GM12801 (cell line): ENCODE results near the gene TMEM138.

Experiments
- TF ChIP-seq, protein P1 (sequence below): IDR thresholded peaks from one replicate; pipeline ENCODE4 v1.5.1; 2011; ENCODE audit warnings: control low read depth; ENCODE audit not compliant: insufficient read length; ENCODE audit errors: extremely low read depth

TMEM138 gene

DNA sequence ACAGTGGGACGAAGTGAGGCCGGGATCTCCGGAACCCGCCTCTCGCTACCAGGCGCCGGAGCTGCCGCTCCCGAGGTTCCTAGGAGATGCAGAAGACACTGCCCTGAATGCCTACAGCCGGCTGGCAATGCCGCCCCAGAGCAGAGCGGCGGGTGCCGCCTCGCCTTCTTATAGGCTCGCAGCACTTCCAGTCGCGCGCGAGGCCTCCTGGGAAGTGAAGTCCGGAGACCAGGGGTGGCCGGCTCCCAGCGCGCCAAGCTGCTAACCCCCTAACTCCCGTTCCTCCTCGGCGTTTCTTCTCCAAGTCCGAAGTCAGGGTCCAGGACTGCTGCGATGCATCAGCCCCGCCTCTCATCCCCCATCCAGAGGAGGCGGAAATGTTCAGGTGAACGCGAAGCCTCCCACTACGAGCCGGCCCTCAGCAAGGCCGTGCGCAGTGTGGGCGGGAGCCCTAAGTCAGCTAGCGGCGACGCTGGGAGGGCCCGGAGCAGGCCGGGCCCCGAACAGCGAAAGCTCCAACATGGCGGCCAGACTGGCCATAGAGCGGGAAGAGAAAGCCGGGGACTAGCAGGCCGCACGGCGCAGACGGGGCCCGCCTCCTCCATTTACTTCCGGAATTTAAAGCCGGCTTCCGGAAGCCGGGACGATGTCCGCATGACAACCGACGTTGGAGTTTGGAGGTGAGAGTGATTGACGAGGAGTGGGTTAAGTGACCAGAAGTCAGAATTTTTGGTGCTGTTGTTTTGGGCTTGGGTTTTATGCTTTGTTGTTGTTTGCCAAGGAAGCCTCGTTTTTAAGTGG lies at the start of gene TMEM138, which contains the start of gene CYB561A3:
TSS of gene TMEM138 (plus strand) at position 634 of the 801 bp plus-strand sequence. CDS start 2,017 bp downstream, outside the sequence.
TSS of gene CYB561A3 (minus strand) at position 142 of the 801 bp plus-strand sequence. CDS start 5,169 bp downstream, outside the sequence.
- TF ChIP-seq, protein P1, sequence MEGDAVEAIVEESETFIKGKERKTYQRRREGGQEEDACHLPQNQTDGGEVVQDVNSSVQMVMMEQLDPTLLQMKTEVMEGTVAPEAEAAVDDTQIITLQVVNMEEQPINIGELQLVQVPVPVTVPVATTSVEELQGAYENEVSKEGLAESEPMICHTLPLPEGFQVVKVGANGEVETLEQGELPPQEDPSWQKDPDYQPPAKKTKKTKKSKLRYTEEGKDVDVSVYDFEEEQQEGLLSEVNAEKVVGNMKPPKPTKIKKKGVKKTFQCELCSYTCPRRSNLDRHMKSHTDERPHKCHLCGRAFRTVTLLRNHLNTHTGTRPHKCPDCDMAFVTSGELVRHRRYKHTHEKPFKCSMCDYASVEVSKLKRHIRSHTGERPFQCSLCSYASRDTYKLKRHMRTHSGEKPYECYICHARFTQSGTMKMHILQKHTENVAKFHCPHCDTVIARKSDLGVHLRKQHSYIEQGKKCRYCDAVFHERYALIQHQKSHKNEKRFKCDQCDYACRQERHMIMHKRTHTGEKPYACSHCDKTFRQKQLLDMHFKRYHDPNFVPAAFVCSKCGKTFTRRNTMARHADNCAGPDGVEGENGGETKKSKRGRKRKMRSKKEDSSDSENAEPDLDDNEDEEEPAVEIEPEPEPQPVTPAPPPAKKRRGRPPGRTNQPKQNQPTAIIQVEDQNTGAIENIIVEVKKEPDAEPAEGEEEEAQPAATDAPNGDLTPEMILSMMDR = no peak

DNA sequence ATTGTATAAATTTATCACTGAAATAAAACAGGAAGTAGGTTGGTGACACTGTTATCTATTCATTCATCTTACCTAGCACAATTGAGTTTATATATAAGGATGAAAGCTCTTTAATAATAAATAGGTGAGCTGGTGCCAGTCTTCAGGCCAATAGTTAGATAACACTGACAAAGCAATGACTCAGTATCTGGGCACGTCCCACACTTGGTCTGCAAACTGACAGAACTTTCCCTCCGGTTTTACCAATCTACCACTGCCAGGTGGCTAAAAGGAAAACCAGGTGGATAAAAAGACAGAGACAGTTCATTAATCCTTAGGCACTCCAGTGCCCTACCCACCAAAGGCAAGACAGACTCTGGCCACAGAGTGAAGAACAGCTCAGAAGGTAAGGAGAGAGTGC lies 46.9 kb upstream of the TMEM138 start:
- TF ChIP-seq, protein P1 = no peak

DNA sequence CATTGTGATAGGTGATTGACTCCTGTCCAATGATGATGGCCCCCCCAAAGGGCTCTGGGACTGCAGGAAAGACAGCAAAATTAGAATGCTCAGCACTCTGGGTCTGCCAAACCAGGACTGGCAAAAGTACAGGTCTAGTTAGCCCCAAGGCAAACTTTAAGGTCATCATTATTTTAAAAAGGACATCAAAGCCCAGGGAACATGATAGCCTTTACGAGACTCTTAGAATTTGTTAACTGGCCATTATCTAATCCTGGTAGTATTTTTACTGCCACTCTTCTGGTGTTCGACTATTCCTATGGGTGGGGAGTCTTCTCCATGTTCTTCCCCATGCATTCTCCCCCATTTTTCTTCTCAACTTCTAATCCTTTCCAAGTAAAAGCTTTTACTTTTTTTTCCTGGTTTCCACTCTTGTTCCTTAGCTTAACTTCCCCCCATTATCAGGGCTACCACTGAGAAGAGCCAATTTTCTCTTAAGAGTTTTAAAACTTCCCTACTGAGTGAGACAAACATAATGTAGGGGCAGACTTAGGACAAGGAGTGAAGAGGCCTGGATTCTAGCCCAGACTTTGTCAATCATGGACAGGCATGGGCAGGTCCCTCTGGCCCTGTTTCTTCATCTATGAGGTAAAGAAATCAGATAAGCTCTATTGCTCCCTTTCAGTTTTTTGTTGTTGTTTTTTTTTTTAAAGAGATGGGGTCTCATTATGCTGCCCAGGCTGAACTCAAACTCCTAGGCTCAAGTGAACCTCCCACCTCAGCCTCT lies 36.3 kb upstream of the TMEM138 start:
- TF ChIP-seq, protein P1 = no peak

DNA sequence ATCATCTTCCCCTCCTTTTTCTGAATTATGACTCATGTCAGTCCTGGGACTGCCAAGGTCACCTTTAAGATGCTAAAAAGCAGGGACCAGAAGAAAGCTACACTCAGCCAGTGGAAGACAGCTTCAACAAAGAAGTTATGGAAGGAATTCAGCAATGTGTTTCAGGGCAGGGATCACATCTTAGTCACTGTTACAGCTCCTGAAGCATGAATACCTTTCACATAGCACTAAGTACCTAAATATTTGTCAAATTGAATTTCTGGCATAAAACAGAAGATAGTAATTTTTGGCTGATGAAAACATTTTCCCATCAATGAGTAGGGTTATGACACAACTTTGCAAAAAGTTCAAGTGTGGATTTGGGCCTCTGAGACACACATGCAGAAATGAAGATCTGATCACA lies 34.5 kb upstream of the TMEM138 start:
- TF ChIP-seq, protein P1 = no peak

DNA sequence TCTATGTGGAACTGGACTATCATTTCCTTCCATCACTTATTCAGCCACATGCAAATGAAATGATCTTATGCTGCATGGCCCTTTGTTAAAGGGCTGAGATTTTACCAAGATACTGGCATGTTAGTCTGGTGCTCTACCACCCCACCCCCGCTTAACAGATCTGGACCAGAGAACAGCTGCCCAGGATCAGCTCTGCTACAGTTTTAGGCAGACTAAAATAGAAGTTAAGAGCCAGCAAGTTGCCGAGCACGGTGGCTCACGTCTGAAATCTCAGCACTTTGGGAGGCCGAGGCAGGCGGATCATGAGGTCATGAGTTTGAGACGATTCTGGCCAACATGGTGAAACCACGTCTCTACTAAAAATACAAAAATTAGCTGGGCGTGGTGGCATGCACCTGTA lies 33.8 kb upstream of the TMEM138 start:
- TF ChIP-seq, protein P1 = no peak

DNA sequence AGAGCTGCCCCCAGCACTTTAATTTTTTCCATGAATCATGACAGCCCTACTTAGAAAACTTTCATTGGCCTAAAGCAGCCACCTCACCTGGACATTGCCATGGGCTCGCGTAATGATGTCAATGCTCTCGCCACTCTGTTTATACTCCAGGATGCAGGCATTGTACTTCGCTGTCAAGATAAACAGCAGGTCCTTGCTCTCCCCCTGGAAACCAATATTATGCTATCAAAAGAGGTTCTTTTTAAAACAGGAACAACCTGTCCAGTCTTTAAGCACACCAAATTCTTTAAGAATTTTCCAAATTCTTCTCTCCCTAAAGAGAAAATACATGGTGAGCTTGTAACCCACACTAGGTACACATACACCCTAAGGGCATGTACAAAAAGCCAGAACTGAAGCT lies 32.3 kb upstream of the TMEM138 start:
- TF ChIP-seq, protein P1 = no peak

DNA sequence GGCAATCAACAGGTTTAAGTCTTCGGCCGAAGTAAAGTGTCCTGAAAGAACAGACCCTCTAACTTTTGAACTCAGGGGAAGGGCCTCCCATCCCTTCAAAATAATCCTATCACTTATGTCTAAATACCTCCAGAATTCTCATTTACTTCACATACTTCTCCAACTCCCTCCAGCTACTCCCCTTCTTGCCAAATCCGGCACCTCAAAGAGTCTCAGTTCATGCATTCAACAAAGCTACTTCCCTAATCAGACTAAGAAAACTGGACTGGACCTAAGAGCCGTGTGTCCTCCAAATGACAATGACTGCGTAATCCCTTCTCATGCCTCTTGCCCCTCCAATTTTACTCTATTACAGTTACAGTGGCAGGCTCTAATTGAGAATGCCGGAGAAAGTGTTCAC lies 30.5 kb upstream of the TMEM138 start:
- TF ChIP-seq, protein P1 = no peak
